ENCODE results near the gene GNG7. TPM values are rescaled to one million over a fixed set of nuclear protein-coding genes. Genes with fewer than 3 reads are reported as not detected.
"Not testable (repeated sequence)": the region's sequence is repeated elsewhere in the genome, so short reads cannot be mapped to it uniquely, and the experiment has no call there.

GNG7 gene
- total and polyA plus RNA-seq, 5 donors: 25.4 to 58.2 (median 42.9) TPM

DNA sequence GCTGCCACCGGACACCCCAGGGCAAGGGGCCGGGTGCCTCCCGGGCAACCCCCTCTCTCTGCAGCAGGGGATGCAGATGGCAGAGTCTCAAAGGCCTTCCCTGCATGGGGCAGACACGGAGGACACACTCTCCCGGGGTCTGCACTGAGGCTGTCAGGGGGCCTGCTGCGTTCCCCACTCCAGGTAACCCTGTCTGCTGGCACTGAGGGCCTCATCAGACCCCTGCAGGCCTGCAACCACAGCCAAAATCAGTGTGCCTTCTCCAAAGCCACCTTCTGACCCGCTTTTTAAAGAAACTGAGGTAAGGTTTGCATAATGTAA is 93.9 kb downstream of the GNG7 start:
- intact Hi-C loops (cut with DNase I): loop anchor here in 1 of 4 donors (2.0 kb wide), 1 partner anchor 134 kb away; no protein-coding TSS in a partner anchor
- no peaks in the 10 kb centered on the region for H3K4me1 ChIP-seq (ENCODE audit: control insufficient read depth, insufficient read depth, low read length)
- DNase-seq (no peak), ATAC-seq (no peak)
- no peak overlapping the region for H3K27ac ChIP-seq (ENCODE audit: low read length)
- no peaks in the 10 kb centered on the region for H3K27me3 ChIP-seq (ENCODE audit: control insufficient read depth, insufficient read depth)
- WGBS: 88% methylated on average over 7 of the region's 7 CpGs
- H3K9me3 ChIP-seq (ENCODE audit: control insufficient read depth, low read length): no peaks in the 10 kb centered on the region
- no peak overlapping the region for H3K4me3 ChIP-seq (ENCODE audit: low read length)

- Histone ChIP-seq H3K4me1 (ENCODE audit: control insufficient read depth, insufficient read depth, low read length) (peaks cover 4% of the 10 kb centered on the region), H3K9me3 (ENCODE audit: control insufficient read depth, low read length) (no peaks in the 10 kb centered on the region), H3K4me3 (ENCODE audit: low read length) (no peak overlapping the region), H3K27ac (ENCODE audit: low read length) (no peak overlapping the region), H3K27me3 (ENCODE audit: control insufficient read depth, insufficient read depth) (no peaks in the 10 kb centered on the region)
- intact Hi-C loops (cut with DNase I): loop anchor here in 1 of 4 donors (2.0 kb wide), 1 partner anchor 133 kb away; no protein-coding TSS in a partner anchor
- 71% methylated on average over 47 of the region's 47 CpGs for WGBS
- no peak for ATAC-seq
- peak in 1 of 3 donors; percentile 60 for DNase-seq
Measured at GRCh38 chr19:2607712-2608601, 94.5 kb downstream of the GNG7 start.

DNA sequence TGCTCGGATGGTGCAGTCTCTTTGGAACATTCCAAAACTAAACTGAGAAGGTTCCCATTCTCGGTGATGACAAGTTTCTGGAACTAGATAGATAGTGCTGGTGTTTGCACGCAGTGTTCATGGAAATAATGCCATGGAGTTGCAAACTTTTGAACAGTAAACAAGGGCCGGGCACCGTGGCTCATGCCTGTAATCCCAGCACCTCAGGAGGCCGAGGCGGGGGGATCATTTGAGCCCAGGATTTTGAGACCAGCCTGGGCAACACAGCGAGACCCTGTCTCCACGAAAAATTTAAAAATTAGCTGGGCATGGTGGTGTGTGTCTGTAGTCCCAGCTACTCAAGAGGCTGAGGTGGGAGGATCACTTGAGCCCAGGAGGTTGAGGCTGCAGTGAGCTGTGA is 95.7 kb downstream of the GNG7 start:
- H3K9me3 ChIP-seq (ENCODE audit: control insufficient read depth, low read length); H3K4me1 ChIP-seq (ENCODE audit: control insufficient read depth, insufficient read depth, low read length); H3K4me3 ChIP-seq (ENCODE audit: low read length); intact Hi-C loops (cut with DNase I); H3K27me3 ChIP-seq (ENCODE audit: control insufficient read depth, insufficient read depth); H3K27ac ChIP-seq (ENCODE audit: low read length): not testable (repeated sequence)
- DNase-seq (peak in 1 of 3 donors; percentile 83), ATAC-seq (peak in 1 of 2 donors; percentile 1)
- 51% methylated on average over 9 of the region's 9 CpGs for WGBS

DNA sequence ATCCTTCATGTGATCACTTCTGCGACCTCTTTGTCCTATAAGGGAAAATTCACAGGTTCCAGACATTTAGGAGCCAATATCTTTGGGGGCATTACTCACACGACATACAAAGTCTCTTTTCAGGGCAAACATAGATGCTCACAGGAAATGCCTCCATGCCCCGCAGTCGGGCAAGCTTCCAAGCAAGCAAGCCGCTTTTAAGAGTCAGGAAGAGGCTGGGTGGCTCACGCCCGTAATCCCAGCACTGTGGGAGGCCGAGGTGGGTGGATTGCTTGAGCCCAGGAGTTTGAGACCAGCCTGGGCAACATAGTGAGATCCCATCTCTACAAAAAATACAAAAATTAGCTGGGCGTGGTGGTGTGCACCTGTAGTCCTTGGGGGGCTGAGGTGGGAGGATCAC is 96.6 kb downstream of the GNG7 start:
- H3K27me3 ChIP-seq (ENCODE audit: control insufficient read depth, insufficient read depth); H3K4me1 ChIP-seq (ENCODE audit: control insufficient read depth, insufficient read depth, low read length); DNase-seq; intact Hi-C loops (cut with DNase I); H3K27ac ChIP-seq (ENCODE audit: low read length); H3K9me3 ChIP-seq (ENCODE audit: control insufficient read depth, low read length); ATAC-seq; H3K4me3 ChIP-seq (ENCODE audit: low read length): not testable (repeated sequence)
- WGBS: 88% methylated on average over 9 of the region's 9 CpGs

DNA sequence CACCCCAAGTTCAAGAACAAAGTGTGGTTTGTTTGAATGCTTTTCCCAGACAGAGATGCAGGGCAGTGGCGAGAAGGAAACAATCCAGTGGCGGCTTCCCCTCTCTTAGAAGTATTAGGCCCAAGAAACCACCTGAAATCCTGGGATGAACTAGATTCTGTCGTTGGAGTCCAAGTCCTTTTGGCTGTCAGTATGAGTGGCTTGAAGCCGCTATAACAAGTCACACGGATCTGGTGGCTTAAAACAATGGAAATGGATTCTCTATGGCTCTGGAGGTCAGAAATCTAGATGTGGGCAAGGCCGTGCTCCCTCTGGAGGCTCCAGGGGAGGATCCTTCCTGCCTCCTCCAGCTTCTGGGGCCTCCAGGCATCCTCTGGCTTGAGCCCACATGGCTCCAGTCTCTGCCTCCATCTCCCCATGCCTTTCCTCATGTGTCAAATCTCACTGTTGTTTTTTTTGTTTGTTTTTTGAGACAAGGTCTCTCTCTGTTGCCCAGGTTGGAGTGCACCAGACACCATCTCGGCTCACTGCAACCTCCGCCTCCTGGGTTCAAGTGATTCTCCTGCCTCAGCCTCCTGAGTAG is 97.7 kb downstream of the GNG7 start:
- H3K9me3 ChIP-seq (ENCODE audit: control insufficient read depth, low read length): no peaks in the 10 kb centered on the region
- 92% methylated on average over 8 of the region's 8 CpGs for WGBS
- intact Hi-C loops (cut with DNase I): no loop called here
- ATAC-seq: no peak
- H3K4me3 ChIP-seq (ENCODE audit: low read length): no peak overlapping the region
- DNase-seq: peak in 1 of 3 donors; percentile 15
- H3K27me3 ChIP-seq (ENCODE audit: control insufficient read depth, insufficient read depth): no peaks in the 10 kb centered on the region
- peaks cover 4% of the 10 kb centered on the region for H3K4me1 ChIP-seq (ENCODE audit: control insufficient read depth, insufficient read depth, low read length)
- no peak overlapping the region for H3K27ac ChIP-seq (ENCODE audit: low read length)

- DNase-seq (peak; percentile 82 to 91 (median 83)), ATAC-seq (peak; percentile 58 to 65)
- H3K4me1 ChIP-seq (ENCODE audit: control insufficient read depth, insufficient read depth, low read length): peaks cover 4% of the 10 kb centered on the region
- H3K27ac ChIP-seq (ENCODE audit: low read length): peak overlapping the region; percentile 95
- H3K9me3 ChIP-seq (ENCODE audit: control insufficient read depth, low read length): no peaks in the 10 kb centered on the region
- H3K4me3 ChIP-seq (ENCODE audit: low read length): no peak overlapping the region
- intact Hi-C loops (cut with DNase I): no loop called here
- 9% methylated on average over 17 of the region's 17 CpGs for WGBS
- no peaks in the 10 kb centered on the region for H3K27me3 ChIP-seq (ENCODE audit: control insufficient read depth, insufficient read depth)
Measured at GRCh38 chr19:2603334-2603733, 99.2 kb downstream of the GNG7 start.

- ATAC-seq (peak; percentile 90 to 93), DNase-seq (peak; percentile 92 to 96 (median 94))
- no peak overlapping the region for H3K4me3 ChIP-seq (ENCODE audit: low read length)
- no peaks in the 10 kb centered on the region for H3K9me3 ChIP-seq (ENCODE audit: control insufficient read depth, low read length)
- intact Hi-C loops (cut with DNase I): no loop called here
- peak overlapping the region; percentile 95 for H3K27ac ChIP-seq (ENCODE audit: low read length)
- 27% methylated on average over 23 of the region's 23 CpGs for WGBS
- no peaks in the 10 kb centered on the region for H3K27me3 ChIP-seq (ENCODE audit: control insufficient read depth, insufficient read depth)
- H3K4me1 ChIP-seq (ENCODE audit: control insufficient read depth, insufficient read depth, low read length): peaks cover 4% of the 10 kb centered on the region
Measured at GRCh38 chr19:2602391-2603181, 99.9 kb downstream of the GNG7 start.

DNA sequence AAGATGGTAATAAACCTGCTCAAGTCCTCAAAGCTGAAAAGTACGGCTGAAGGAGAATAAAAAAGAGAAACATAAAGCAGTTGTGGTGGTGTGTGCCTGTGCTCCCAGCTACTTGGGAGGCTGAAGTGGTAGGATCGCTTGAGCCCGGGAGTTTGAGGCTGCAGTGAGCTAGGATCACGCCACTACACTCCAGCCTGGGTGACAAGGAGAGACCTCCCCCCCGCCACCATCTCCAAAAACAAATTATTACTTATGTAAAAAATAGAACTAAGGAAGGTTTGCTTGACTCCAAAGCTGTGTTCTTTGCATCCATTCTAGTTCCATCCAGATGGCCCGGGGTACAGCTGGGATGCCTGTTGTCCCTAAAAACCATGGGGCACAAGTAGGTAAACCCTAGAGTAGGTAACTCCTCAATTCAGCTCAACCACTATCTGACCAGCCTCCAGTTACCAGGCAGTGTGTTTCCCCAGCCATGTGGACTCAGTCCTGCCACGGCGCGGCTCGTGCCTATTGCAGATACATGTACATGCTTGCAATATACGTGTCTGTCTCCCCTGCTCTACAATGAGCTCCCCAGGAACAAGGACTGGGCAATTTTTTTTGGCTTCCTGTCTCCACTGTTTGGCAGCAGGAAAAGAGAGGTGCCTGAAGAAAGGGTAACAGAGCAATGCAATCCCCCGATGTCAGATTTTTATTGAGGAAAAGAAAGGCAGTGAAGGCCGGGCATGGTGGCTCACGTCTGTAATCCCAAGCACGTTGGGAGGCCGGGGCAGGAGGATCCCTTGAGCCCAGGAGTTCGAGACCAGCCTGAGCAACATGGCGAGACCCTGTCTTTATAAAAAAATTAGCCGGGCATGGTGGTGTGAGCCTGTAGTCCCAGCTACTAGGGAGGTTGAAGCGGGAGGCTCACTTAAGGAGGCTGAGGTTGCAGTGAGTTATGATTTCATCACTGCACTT is 101.3 kb downstream of the GNG7 start:
- intact Hi-C loops (cut with DNase I): no loop called here
- ATAC-seq (no peak), DNase-seq (peak in 1 of 3 donors; percentile 35)
- H3K4me3 ChIP-seq (ENCODE audit: low read length): no peak overlapping the region
- WGBS: 88% methylated on average over 20 of the region's 20 CpGs
- H3K27ac ChIP-seq (ENCODE audit: low read length): peak overlapping the region; percentile 9
- H3K4me1 ChIP-seq (ENCODE audit: control insufficient read depth, insufficient read depth, low read length): peaks cover 4% of the 10 kb centered on the region
- H3K27me3 ChIP-seq (ENCODE audit: control insufficient read depth, insufficient read depth): no peaks in the 10 kb centered on the region
- no peaks in the 10 kb centered on the region for H3K9me3 ChIP-seq (ENCODE audit: control insufficient read depth, low read length)

GRCh38 chr19:2594319-2594718 is 108.2 kb downstream of the GNG7 start:
- ATAC-seq: no peak
- intact Hi-C loops (cut with DNase I): no loop called here
- H3K27ac ChIP-seq (ENCODE audit: low read length): no peak overlapping the region
- DNase-seq: peak in 1 of 3 donors; percentile 2
- no peaks in the 10 kb centered on the region for H3K27me3 ChIP-seq (ENCODE audit: control insufficient read depth, insufficient read depth)
- no peaks in the 10 kb centered on the region for H3K9me3 ChIP-seq (ENCODE audit: control insufficient read depth, low read length)
- 67% methylated on average over 7 of the region's 7 CpGs for WGBS
- no peaks in the 10 kb centered on the region for H3K4me1 ChIP-seq (ENCODE audit: control insufficient read depth, insufficient read depth, low read length)
- H3K4me3 ChIP-seq (ENCODE audit: low read length): no peak overlapping the region

- no peaks in the 10 kb centered on the region for H3K27me3 ChIP-seq (ENCODE audit: control insufficient read depth, insufficient read depth)
- no peak for DNase-seq
- 45% methylated on average over 4 of the region's 4 CpGs for WGBS
Measured at GRCh38 chr19:2592824-2593223, 109.7 kb downstream of the GNG7 start.

More at GRCh38 chr19:2592824-2593223, 109.7 kb downstream of the GNG7 start:
- intact Hi-C loops (cut with DNase I): no loop called here
- H3K27ac ChIP-seq (ENCODE audit: low read length): no peak overlapping the region
- ATAC-seq: no peak
- H3K9me3 ChIP-seq (ENCODE audit: control insufficient read depth, low read length): no peaks in the 10 kb centered on the region
- peaks cover 2% of the 10 kb centered on the region for H3K4me1 ChIP-seq (ENCODE audit: control insufficient read depth, insufficient read depth, low read length)
- H3K4me3 ChIP-seq (ENCODE audit: low read length): no peak overlapping the region
